ENCODE data around the gene MAPK1IP1L. TPM values are rescaled to one million over a fixed set of nuclear protein-coding genes. Genes with fewer than 3 reads are reported as not detected.
"Not testable (repeated sequence)": the region's sequence is repeated elsewhere in the genome, so short reads cannot be mapped to it uniquely, and the experiment has no call there.

The MAPK1IP1L gene
- 100 to 1,000 TPM; 106 to 114 TPM for total RNA-seq

- H3K4me3 Mint-ChIP-seq: peak within 1 kb of the TSS; percentile 94
Observed at GRCh38 chr14:55051423-55052268, at the start of gene MAPK1IP1L. MAPK1IP1L (plus strand) TSS chr14:55051647; CDS start chr14:55061684, 10,037 bp downstream.

DNA sequence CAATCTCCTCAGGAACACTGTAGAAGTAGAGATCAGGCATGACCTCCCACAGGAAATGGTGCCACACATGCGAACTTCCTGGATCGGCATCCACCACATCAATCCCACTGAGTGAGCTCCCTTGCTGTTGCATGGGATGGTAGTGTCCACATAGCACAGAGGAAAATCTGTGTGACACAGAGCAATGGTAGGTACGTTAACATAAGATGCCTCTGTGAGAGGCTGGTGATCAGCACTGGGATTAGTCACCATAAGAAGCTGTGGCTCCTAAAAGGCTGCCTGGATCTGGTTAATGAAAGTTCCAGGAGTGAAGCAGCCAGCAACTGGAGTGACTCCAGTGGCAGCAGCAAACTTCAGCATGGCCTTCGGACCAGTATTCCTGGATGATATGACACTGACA lies 46.4 kb upstream of the MAPK1IP1L start:
- no peaks in the 10 kb centered on the region for H3K27me3 Mint-ChIP-seq
- peaks cover 82% of the 10 kb centered on the region for H3K36me3 Mint-ChIP-seq (ENCODE audit: low read depth)

More at GRCh38 chr14:55051423-55052268, at the start of gene MAPK1IP1L:
- Mint-ChIP-seq H3K4me1 (peaks cover 14% of the 10 kb centered on the region), H3K27ac (peak within 1 kb of the TSS; percentile 97), H3K36me3 (ENCODE audit: low read depth) (peaks cover 48% of the 10 kb centered on the region), H3K9me3 (no peaks in the 10 kb centered on the region), H3K27me3 (no peaks in the 10 kb centered on the region)
- ATAC-seq (replicated peaks): peak; percentile 86

GRCh38 chr14:55015006-55015405 lies 36.4 kb upstream of the MAPK1IP1L start:
- ATAC-seq (replicated peaks): no peak
- no peaks in the 10 kb centered on the region for H3K27me3 Mint-ChIP-seq
- no peak overlapping the region for H3K4me3 Mint-ChIP-seq
- H3K27ac Mint-ChIP-seq: no peak overlapping the region
- peaks cover 3% of the 10 kb centered on the region for H3K4me1 Mint-ChIP-seq
- no peaks in the 10 kb centered on the region for H3K9me3 Mint-ChIP-seq
- H3K36me3 Mint-ChIP-seq (ENCODE audit: low read depth): peaks cover 48% of the 10 kb centered on the region

More for the DNA sequence above, 46.4 kb upstream of the MAPK1IP1L start:
- Mint-ChIP-seq H3K9me3 (no peaks in the 10 kb centered on the region), H3K27ac (no peak overlapping the region), H3K4me3 (no peak overlapping the region), H3K4me1 (peaks cover 6% of the 10 kb centered on the region)
- ATAC-seq (replicated peaks): no peak

- H3K4me3 Mint-ChIP-seq: no peak overlapping the region
- H3K9me3 Mint-ChIP-seq: no peaks in the 10 kb centered on the region
- H3K27ac Mint-ChIP-seq: peak overlapping the region; percentile 25
- peaks cover 15% of the 10 kb centered on the region for H3K4me1 Mint-ChIP-seq
- H3K36me3 Mint-ChIP-seq (ENCODE audit: low read depth): peaks cover 42% of the 10 kb centered on the region
- H3K27me3 Mint-ChIP-seq: no peaks in the 10 kb centered on the region
- ATAC-seq (replicated peaks): no peak
Observed at GRCh38 chr14:55019968-55020554, 31.4 kb upstream of the MAPK1IP1L start.

DNA sequence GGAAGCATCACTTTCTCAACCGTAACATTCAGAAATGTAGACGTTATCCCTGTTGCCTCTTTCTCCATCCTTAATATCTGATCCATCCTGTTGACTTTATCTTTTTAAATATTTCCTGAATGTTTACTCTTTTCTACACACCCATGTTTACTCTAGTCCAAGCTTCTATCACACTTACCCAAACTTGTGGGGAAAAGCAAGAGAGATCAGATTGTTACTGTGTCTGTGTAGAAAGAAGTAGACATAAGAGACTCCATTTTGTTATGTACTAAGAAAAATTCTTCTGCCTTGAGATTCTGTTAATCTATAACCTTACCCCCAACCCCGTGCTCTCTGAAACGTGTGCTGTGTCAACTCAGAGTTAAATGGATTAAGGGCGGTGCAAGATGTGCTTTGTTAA lies 27.1 kb upstream of the MAPK1IP1L start:
- H3K27ac Mint-ChIP-seq; H3K4me3 Mint-ChIP-seq; ATAC-seq (replicated peaks); H3K27me3 Mint-ChIP-seq; H3K9me3 Mint-ChIP-seq: not testable (repeated sequence)
- H3K4me1 Mint-ChIP-seq: peaks cover 34% of the 10 kb centered on the region
- H3K36me3 Mint-ChIP-seq (ENCODE audit: low read depth): peaks cover 50% of the 10 kb centered on the region

GRCh38 chr14:55025948-55026347 lies 25.5 kb upstream of the MAPK1IP1L start:
- Mint-ChIP-seq H3K36me3 (ENCODE audit: low read depth) (peaks cover 48% of the 10 kb centered on the region), H3K4me1 (peaks cover 26% of the 10 kb centered on the region), H3K4me3 (peak overlapping the region; percentile 93), H3K27me3 (no peaks in the 10 kb centered on the region), H3K9me3 (no peaks in the 10 kb centered on the region), H3K27ac (peak overlapping the region; percentile 89)
- no peak for ATAC-seq (replicated peaks)

- no peaks in the 10 kb centered on the region for H3K27me3 Mint-ChIP-seq
- no peak for ATAC-seq (replicated peaks)
- H3K27ac Mint-ChIP-seq: peak overlapping the region; percentile 89
- H3K36me3 Mint-ChIP-seq (ENCODE audit: low read depth): peaks cover 47% of the 10 kb centered on the region
- peak overlapping the region; percentile 93 for H3K4me3 Mint-ChIP-seq
- no peaks in the 10 kb centered on the region for H3K9me3 Mint-ChIP-seq
- peaks cover 26% of the 10 kb centered on the region for H3K4me1 Mint-ChIP-seq
Observed at GRCh38 chr14:55026441-55026792, 25.0 kb upstream of the MAPK1IP1L start.

- H3K27me3 Mint-ChIP-seq: no peaks in the 10 kb centered on the region
- H3K9me3 Mint-ChIP-seq: no peaks in the 10 kb centered on the region
- ATAC-seq (replicated peaks): peak; percentile 97
- H3K4me3 Mint-ChIP-seq: peak within 1 kb of the TSS; percentile 93
- H3K4me1 Mint-ChIP-seq: peaks cover 25% of the 10 kb centered on the region
- H3K36me3 Mint-ChIP-seq (ENCODE audit: low read depth): peaks cover 48% of the 10 kb centered on the region
- H3K27ac Mint-ChIP-seq: peak within 1 kb of the TSS; percentile 89
Observed at GRCh38 chr14:55026793-55027561, 24.5 kb upstream of the MAPK1IP1L start, which contains the start of the genes SOCS4 and WDHD1. SOCS4 (plus strand) TSS chr14:55027236; CDS start chr14:55043042, 15,806 bp downstream. WDHD1 (minus strand) TSS chr14:55027099; CDS start chr14:55026787, 312 bp downstream.

DNA sequence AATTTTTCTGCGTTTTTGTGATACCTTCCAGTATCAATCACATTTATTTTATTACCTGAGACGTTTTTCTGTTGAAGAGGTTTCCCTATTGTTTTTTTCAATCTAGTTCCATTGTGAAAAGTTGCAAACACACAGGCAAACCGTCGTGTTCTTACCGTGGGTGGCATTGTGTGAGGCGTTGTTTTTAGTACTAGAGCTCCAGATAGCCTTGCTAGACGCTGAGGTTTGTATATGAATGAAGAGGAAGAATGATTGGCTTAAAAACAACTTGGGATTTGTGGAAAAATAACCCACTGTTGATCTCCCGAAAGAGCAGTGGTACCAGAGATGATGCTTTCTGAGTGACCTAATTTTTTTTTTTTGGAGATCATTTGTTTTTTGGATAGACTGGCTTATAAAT lies 23.4 kb upstream of the MAPK1IP1L start:
- peaks cover 56% of the 10 kb centered on the region for H3K36me3 Mint-ChIP-seq (ENCODE audit: low read depth)
- ATAC-seq (replicated peaks): no peak
- peak overlapping the region; percentile 93 for H3K4me3 Mint-ChIP-seq
- H3K9me3 Mint-ChIP-seq: no peaks in the 10 kb centered on the region
- peaks cover 25% of the 10 kb centered on the region for H3K4me1 Mint-ChIP-seq
- peak overlapping the region; percentile 89 for H3K27ac Mint-ChIP-seq
- no peaks in the 10 kb centered on the region for H3K27me3 Mint-ChIP-seq

DNA sequence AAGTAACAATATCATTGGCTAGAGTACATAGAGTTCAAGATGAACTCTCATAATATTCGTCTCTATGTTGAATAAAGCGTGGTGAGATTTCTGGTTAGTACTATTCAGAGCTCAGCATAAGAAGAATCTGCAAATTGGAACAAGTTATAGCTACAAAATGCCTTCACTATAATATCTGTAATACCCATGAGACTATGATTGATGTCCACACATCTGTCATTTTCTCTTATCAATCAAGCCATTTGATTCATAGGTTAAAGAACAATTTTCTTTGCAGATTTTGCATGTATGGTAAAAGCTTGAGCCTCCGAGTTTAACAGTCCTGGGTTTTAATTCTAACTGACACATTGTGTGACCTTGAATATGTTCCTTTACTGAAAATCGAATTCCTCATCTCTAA lies 23.0 kb upstream of the MAPK1IP1L start:
- peak overlapping the region; percentile 89 for H3K27ac Mint-ChIP-seq

GRCh38 chr14:55031190-55031589 lies 20.3 kb upstream of the MAPK1IP1L start:
- Mint-ChIP-seq H3K9me3 (no peaks in the 10 kb centered on the region), H3K4me1 (peaks cover 15% of the 10 kb centered on the region), H3K27me3 (no peaks in the 10 kb centered on the region), H3K4me3 (no peak overlapping the region), H3K36me3 (ENCODE audit: low read depth) (peaks cover 67% of the 10 kb centered on the region), H3K27ac (no peak overlapping the region)
- no peak for ATAC-seq (replicated peaks)

More for the DNA sequence above, 23.0 kb upstream of the MAPK1IP1L start:
- no peaks in the 10 kb centered on the region for H3K27me3 Mint-ChIP-seq
- no peaks in the 10 kb centered on the region for H3K9me3 Mint-ChIP-seq
- no peak for ATAC-seq (replicated peaks)
- peaks cover 25% of the 10 kb centered on the region for H3K4me1 Mint-ChIP-seq
- H3K4me3 Mint-ChIP-seq: peak overlapping the region; percentile 93
- peaks cover 57% of the 10 kb centered on the region for H3K36me3 Mint-ChIP-seq (ENCODE audit: low read depth)

- Mint-ChIP-seq H3K27ac (peak overlapping the region; percentile 43), H3K36me3 (ENCODE audit: low read depth) (peaks cover 79% of the 10 kb centered on the region)
- H3K27me3 Mint-ChIP-seq; H3K4me1 Mint-ChIP-seq; H3K4me3 Mint-ChIP-seq; ATAC-seq (replicated peaks); H3K9me3 Mint-ChIP-seq: not testable (repeated sequence)
Observed at GRCh38 chr14:55037995-55038394, 13.5 kb upstream of the MAPK1IP1L start.

- H3K9me3 Mint-ChIP-seq: no peaks in the 10 kb centered on the region
- H3K27me3 Mint-ChIP-seq: no peaks in the 10 kb centered on the region
- H3K4me3 Mint-ChIP-seq: no peak overlapping the region
- no peaks in the 10 kb centered on the region for H3K4me1 Mint-ChIP-seq
- ATAC-seq (replicated peaks): peak; percentile 69
- peak overlapping the region; percentile 28 for H3K27ac Mint-ChIP-seq
- H3K36me3 Mint-ChIP-seq (ENCODE audit: low read depth): peaks cover 79% of the 10 kb centered on the region
Observed at GRCh38 chr14:55038708-55039107, 12.7 kb upstream of the MAPK1IP1L start.

- no peak for ATAC-seq (replicated peaks)
- H3K4me3 Mint-ChIP-seq: no peak overlapping the region
- H3K27ac Mint-ChIP-seq: no peak overlapping the region
- H3K4me1 Mint-ChIP-seq: no peaks in the 10 kb centered on the region
- H3K36me3 Mint-ChIP-seq (ENCODE audit: low read depth): peaks cover 50% of the 10 kb centered on the region
- no peaks in the 10 kb centered on the region for H3K9me3 Mint-ChIP-seq
- H3K27me3 Mint-ChIP-seq: no peaks in the 10 kb centered on the region
Observed at GRCh38 chr14:55043528-55043927, 7.9 kb upstream of the MAPK1IP1L start.

Data from activated T-helper 17 cell treated with anti-CD3 and anti-CD28 coated beads, Interleukin-2, amount 50 U/mL, for 72 hours (primary cell).